K562 (cell line): ENCODE measurements around the gene RAP1A.

Experiments
- EGR1 ChIP-seq: fragments of 450-650 bp; conservative IDR thresholded peaks from 2 replicates; pipeline ENCODE4 v1.6.1; 2017; ENCODE audit warnings: mild to moderate bottlenecking
- GTF3C2 ChIP-seq: IDR thresholded peaks from 3 replicates; pipeline ENCODE4 v1.6.1; 2011; ENCODE audit warnings: borderline replicate concordance, mild to moderate bottlenecking, moderate library complexity; ENCODE audit not compliant: insufficient read length; ENCODE audit errors: extremely low read depth
- NFIC ChIP-seq: fragments of 450-650 bp; IDR thresholded peaks from 2 replicates; pipeline ENCODE4 v1.6.1; 2017; ENCODE audit warnings: mild to moderate bottlenecking, inconsistent platforms
- NR3C1 ChIP-seq: sonication (generic); formaldehyde crosslinking; IDR thresholded peaks from 2 replicates; pipeline ENCODE4 v1.8.1; 2022; ENCODE audit warnings: missing genetic modification reagents
- RFX5 ChIP-seq: IDR thresholded peaks from 2 replicates; pipeline ENCODE4 v1.6.1; 2011; ENCODE audit warnings: low read depth, mild to moderate bottlenecking, improper control_type of control experiment, low read length
- SP2 ChIP-seq: IDR thresholded peaks from 2 replicates; pipeline ENCODE4 v1.6.1; 2011; ENCODE audit warnings: mild to moderate bottlenecking, low read depth, low read length, moderate library complexity; ENCODE audit not compliant: poor library complexity, severe bottlenecking; ENCODE audit errors: extremely low read depth
- SREBF2 ChIP-seq: sonication (generic); formaldehyde crosslinking; IDR thresholded peaks from 2 replicates; pipeline ENCODE4 v1.4.0; 2020; ENCODE audit warnings: mild to moderate bottlenecking, missing genetic modification reagents
- STAT5B ChIP-seq: fragments of 250-450 bp; sonication (Bioruptor Pico); IDR thresholded peaks from 2 replicates; pipeline ENCODE4 v1.8.0; 2021; ENCODE audit warnings: mild to moderate bottlenecking, inconsistent platforms
- ZNF77 ChIP-seq: fragments of 250-450 bp; sonication (Bioruptor Pico); IDR thresholded peaks from 2 replicates; pipeline ENCODE4 v1.5.0; 2020

- no peak for TF ChIP-seq SP2
- no peak for TF ChIP-seq ZNF77 (CRISPR knock-in tag)
- no peak for TF ChIP-seq RFX5
- no peak for TF ChIP-seq NR3C1
- TF ChIP-seq GTF3C2: no peak
- no peak for TF ChIP-seq STAT5B (CRISPR knock-in tag)
- no peak for TF ChIP-seq SREBF2 (CRISPR knock-in tag)
- no peak for TF ChIP-seq NFIC
- TF ChIP-seq EGR1: no peak
Measured at GRCh38 chr1:111571987-111572386, 47.6 kb upstream of the RAP1A start.
